IMR-90 (cell line): ENCODE data around the gene NOP14. TPM values are rescaled to one million over a fixed set of nuclear protein-coding genes. Genes with fewer than 3 reads are reported as not detected.

Source experiments
- ATAC-seq: fragments of 200-7000 bp; cut with Tn5 transposase; 2 replicates; pipeline ENCODE4 v1.9.1; 2020; ENCODE audit warnings: low read depth, mild to moderate bottlenecking, moderate library complexity
- BruUV-seq: library from RNA; stranded (reverse); fragments of 400-500 nt; replicated peaks from 2 replicates; lab custom pipeline; 2021; lab: Mats Ljungman, UMichigan
- CTCF ChIA-PET: fragments of 300-600 bp; formaldehyde crosslinking; extraction: SDS; loops from one replicate; lab custom pipeline; 2021; ENCODE audit warnings: antibody characterized with exemption; lab: Yijun Ruan, JAX
- POLR2A ChIA-PET: fragments of 300-600 bp; sonication (Branson Sonifier 250); formaldehyde crosslinking; loops from one replicate; lab custom pipeline; 2022; ENCODE audit warnings: antibody characterized with exemption; ENCODE audit not compliant: unreplicated experiment; lab: Charles Lee
- DNase-seq: peaks from one replicate; pipeline ENCODE4 v3.0.0; 2013
- H2AFZ ChIP-seq: replicated peaks from 2 replicates; pipeline ENCODE3; 2013; ENCODE audit warnings: low read length, mild to moderate bottlenecking; ENCODE audit not compliant: poor library complexity
- H2AK5ac ChIP-seq: 2 replicates; pipeline ENCODE4 v1.6.1; 2013; ENCODE audit warnings: low read depth, low read length, inconsistent platforms
- H2AK9ac ChIP-seq: replicated peaks from 2 replicates; pipeline ENCODE3; 2013; ENCODE audit warnings: mild to moderate bottlenecking, low read depth, low read length, moderate library complexity; ENCODE audit not compliant: poor library complexity
- H2BK120ac ChIP-seq: 2 replicates; pipeline ENCODE4 v1.6.1; 2013; ENCODE audit warnings: low read depth, low read length, inconsistent platforms
- H2BK15ac ChIP-seq: 3 replicates; pipeline ENCODE4 v1.6.1; 2013; ENCODE audit warnings: low read depth, low read length, inconsistent platforms
- H2BK20ac ChIP-seq: 2 replicates; pipeline ENCODE4 v1.6.1; 2013; ENCODE audit warnings: low read depth, mild to moderate bottlenecking, inconsistent platforms, low read length, moderate library complexity
- H2BK5ac ChIP-seq: 2 replicates; pipeline ENCODE4 v1.6.1; 2013; ENCODE audit warnings: mild to moderate bottlenecking, low read depth, low read length, inconsistent platforms; ENCODE audit not compliant: poor library complexity, severe bottlenecking
- H3K14ac ChIP-seq: replicated peaks from 2 replicates; pipeline ENCODE4 v1.6.1; 2013; ENCODE audit warnings: low read depth, low read length, inconsistent platforms
- H3K18ac ChIP-seq: 2 replicates; pipeline ENCODE4 v1.6.1; 2013; ENCODE audit warnings: low read depth, low read length, control low read depth
- H3K23ac ChIP-seq: 2 replicates; pipeline ENCODE4 v1.6.1; 2013; ENCODE audit warnings: low read depth, low read length, inconsistent platforms
- H3K27ac ChIP-seq: 2 replicates; pipeline ENCODE4 v1.5.1; 2013; ENCODE audit warnings: mild to moderate bottlenecking, control low read depth, low read length; ENCODE audit not compliant: insufficient read depth
- H3K27me3 ChIP-seq: 2 replicates; pipeline ENCODE4 v1.6.1; 2013; ENCODE audit warnings: low read length; ENCODE audit not compliant: control insufficient read depth, insufficient read depth
- H3K36me3 ChIP-seq: 2 replicates; pipeline ENCODE4 v1.6.1; 2013; ENCODE audit warnings: low read length, mixed read lengths; ENCODE audit not compliant: control insufficient read depth, insufficient read depth
- H3K4ac ChIP-seq: 2 replicates; pipeline ENCODE4 v1.6.1; 2013; ENCODE audit warnings: low read depth, low read length, inconsistent platforms
- H3K4me1 ChIP-seq: 2 replicates; pipeline ENCODE4 v1.6.1; 2013; ENCODE audit warnings: low read length, mixed read lengths; ENCODE audit not compliant: control insufficient read depth, insufficient read depth
- H3K4me2 ChIP-seq: 2 replicates; pipeline ENCODE4 v1.6.1; 2013; ENCODE audit warnings: low read depth, mild to moderate bottlenecking, control low read depth, low read length, moderate library complexity
- H3K4me3 ChIP-seq: 2 replicates; pipeline ENCODE4 v1.5.1; 2013; ENCODE audit warnings: low read depth, mild to moderate bottlenecking, control low read depth, low read length, moderate library complexity; ENCODE audit not compliant: insufficient read depth
- H3K56ac ChIP-seq: 2 replicates; pipeline ENCODE4 v1.6.1; 2013; ENCODE audit warnings: low read length, inconsistent platforms; ENCODE audit not compliant: insufficient read depth; ENCODE audit errors: extremely low read depth
- H3K79me1 ChIP-seq, 2 experiments: 2 replicates each; pipeline ENCODE4 v1.6.1; 2013; ENCODE audit warnings: low read length in 2 of 2, inconsistent platforms in 1 of 2, low read depth in 1 of 2
- H3K9ac ChIP-seq: 2 replicates; pipeline ENCODE4 v1.6.1; 2013; ENCODE audit warnings: low read depth, low read length, control low read depth
- H3K9me1 ChIP-seq: 2 replicates; pipeline ENCODE4 v1.6.1; 2013; ENCODE audit warnings: low read length, inconsistent platforms; ENCODE audit not compliant: insufficient read depth
- H3K9me3 ChIP-seq: 2 replicates; pipeline ENCODE4 v1.6.1; 2013; ENCODE audit warnings: low read length; ENCODE audit not compliant: control insufficient read depth, insufficient read depth
- H4K20me1 ChIP-seq: 2 replicates; pipeline ENCODE4 v1.6.1; 2013; ENCODE audit warnings: low read length, inconsistent platforms; ENCODE audit not compliant: insufficient read depth
- H4K5ac ChIP-seq: 2 replicates; pipeline ENCODE4 v1.6.1; 2013; ENCODE audit warnings: mild to moderate bottlenecking, low read depth, low read length, control low read depth
- H4K8ac ChIP-seq, 2 experiments: 2 replicates each; pipeline ENCODE4 v1.6.1; 2013; ENCODE audit warnings: low read depth in 2 of 2, low read length in 2 of 2, control low read depth in 1 of 2, inconsistent platforms in 1 of 2
- H4K91ac ChIP-seq: 2 replicates; pipeline ENCODE4 v1.6.1; 2013; ENCODE audit warnings: low read depth, low read length, inconsistent platforms; ENCODE audit not compliant: insufficient read depth
- CEBPB ChIP-seq: IDR thresholded peaks from 2 replicates; pipeline ENCODE4 v1.6.1; 2012; ENCODE audit warnings: low read depth, low read length, improper control_type of control experiment
- MAFK ChIP-seq: IDR thresholded peaks from 2 replicates; pipeline ENCODE4 v1.6.1; 2012; ENCODE audit warnings: low read depth, low read length, improper control_type of control experiment
- NFE2L2 ChIP-seq: fragments of 150-350 bp; IDR thresholded peaks from 2 replicates; pipeline ENCODE4 v1.6.1; 2016; ENCODE audit warnings: low read depth, mild to moderate bottlenecking, low read length
- RAD21 ChIP-seq: IDR thresholded peaks from 2 replicates; pipeline ENCODE4 v1.6.1; 2012; ENCODE audit warnings: low read length, improper control_type of control experiment
- RFX5 ChIP-seq: IDR thresholded peaks from 2 replicates; pipeline ENCODE4 v1.8.0; 2012; ENCODE audit warnings: low read depth, mild to moderate bottlenecking, low read length, moderate library complexity
- SMC3 ChIP-seq: fragments of 150-350 bp; IDR thresholded peaks from 2 replicates; pipeline ENCODE4 v1.6.1; 2016; ENCODE audit warnings: low read depth, mild to moderate bottlenecking, antibody characterized with exemption, low read length, moderate library complexity
- WGBS, 2 experiments: methylation state at CpG; one replicate each; pipeline versions ENCODE4 v1.1.5 to v1.1.7; 2013; ENCODE audit warnings: missing lambda C conversion rate in 2 of 2; ENCODE audit not compliant: insufficient read length in 1 of 2; ENCODE audit errors: extremely low coverage in 2 of 2; 5-methylcytosine and 5-hydroxymethylcytosine counted together
- dilution Hi-C: fragments of 300-500 bp; cut with HindIII; formaldehyde crosslinking; loops from one replicate; pipeline ENCODE4 v1.14.3; 2018; ENCODE audit warnings: low sequenced_read_pairs; ENCODE audit not compliant: unreplicated experiment
- in situ Hi-C: fragments of 300-500 bp; cut with MboI; formaldehyde crosslinking; loops from 3 replicates; pipeline ENCODE4 v1.14.3; 2019; ENCODE audit warnings: low sequenced_read_pairs, inconsistent platforms, mixed read lengths
- intact Hi-C: fragments of 100-400 bp; cut with micrococcal nuclease; formaldehyde crosslinking; loops from 2 replicates; pipeline ENCODE4 v1.10.0; 2022
- polyA plus RNA-seq, 3 experiments: library from polyadenylated mRNA; depleted of rRNA; stranded (reverse); fragments of >200 nt; gene quantifications; 2 replicates each; pipeline ENCODE4 v1.2.3, GENCODE V29; 2012; ENCODE audit warnings: low replicate concordance in 1 of 3
- total RNA-seq: library from RNA; depleted of rRNA; stranded (reverse); fragments of >200 nt; gene quantifications from 2 replicates; pipeline ENCODE4 v1.2.3, GENCODE V29; 2012
- TF ChIP-seq, protein P1 (sequence below): fragments of 150-350 bp; IDR thresholded peaks from 2 replicates; pipeline ENCODE4 v1.6.1; 2016; ENCODE audit warnings: low read depth, mild to moderate bottlenecking, low read length, moderate library complexity, borderline replicate concordance

The NOP14 gene
- total and polyA plus RNA-seq, 2 of the 4 experiments (the other 2 are of a cell fraction) = 10.9 to 12.6 TPM

DNA sequence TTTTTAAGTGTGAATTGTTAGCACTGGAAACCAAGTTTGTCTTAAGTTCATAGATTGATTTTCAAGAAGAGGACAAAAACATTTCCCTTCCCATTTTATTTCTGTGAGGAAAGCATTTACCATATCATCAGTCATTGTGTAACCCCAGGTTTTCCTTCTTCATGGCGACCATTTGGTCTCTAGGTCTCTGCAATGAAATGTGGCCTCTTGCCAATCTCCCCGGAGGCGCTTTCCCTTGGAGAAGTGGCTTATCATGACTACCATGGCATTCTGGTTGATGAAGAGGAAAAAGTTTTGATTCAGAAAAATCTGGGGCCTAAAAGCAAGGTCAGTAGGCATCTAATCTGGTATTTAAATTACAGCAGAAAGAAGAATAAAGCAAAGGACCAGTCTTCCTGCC is 65.2 kb downstream of the NOP14 start:
- Histone ChIP-seq H2AFZ (no peak overlapping the region), H3K79me1 (peaks cover 25 to 70% of the 10 kb centered on the region in 2 experiments), H3K4ac (no peak overlapping the region), H3K9me1 (peaks cover 12% of the 10 kb centered on the region), H3K27me3 (no peaks in the 10 kb centered on the region), H2AK9ac (no peak overlapping the region), H3K4me3 (no peak overlapping the region), H2AK5ac (no peak overlapping the region), H3K9ac (no peak overlapping the region), H3K9me3 (no peaks in the 10 kb centered on the region), H2BK15ac (no peak overlapping the region), H3K27ac (no peak overlapping the region), H2BK20ac (no peak overlapping the region), H4K20me1 (peaks cover 15% of the 10 kb centered on the region), H4K5ac (no peak overlapping the region), H3K14ac (no peak overlapping the region), H2BK120ac (no peak overlapping the region), H2BK5ac (no peak overlapping the region), H4K91ac (no peak overlapping the region), H3K4me1 (peaks cover 4% of the 10 kb centered on the region), H3K23ac (no peak overlapping the region), H3K4me2 (no peak overlapping the region), H3K36me3 (peaks cover 57% of the 10 kb centered on the region), H4K8ac (no peak overlapping the region), H3K18ac (no peak overlapping the region), H3K56ac (no peak overlapping the region)
- TF ChIP-seq SMC3 = no peak
- TF ChIP-seq RFX5 = no peak
- TF ChIP-seq NFE2L2 = no peak
- TF ChIP-seq, protein P1, sequence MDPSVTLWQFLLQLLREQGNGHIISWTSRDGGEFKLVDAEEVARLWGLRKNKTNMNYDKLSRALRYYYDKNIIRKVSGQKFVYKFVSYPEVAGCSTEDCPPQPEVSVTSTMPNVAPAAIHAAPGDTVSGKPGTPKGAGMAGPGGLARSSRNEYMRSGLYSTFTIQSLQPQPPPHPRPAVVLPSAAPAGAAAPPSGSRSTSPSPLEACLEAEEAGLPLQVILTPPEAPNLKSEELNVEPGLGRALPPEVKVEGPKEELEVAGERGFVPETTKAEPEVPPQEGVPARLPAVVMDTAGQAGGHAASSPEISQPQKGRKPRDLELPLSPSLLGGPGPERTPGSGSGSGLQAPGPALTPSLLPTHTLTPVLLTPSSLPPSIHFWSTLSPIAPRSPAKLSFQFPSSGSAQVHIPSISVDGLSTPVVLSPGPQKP = no peak
- TF ChIP-seq MAFK = no peak
- no peak for TF ChIP-seq CEBPB
- no peak for TF ChIP-seq RAD21
- WGBS, 2 experiments = no CpG with 5 or more reads among the region's 3 CpGs
- ATAC-seq (no peak), DNase-seq (no peak)
- intact Hi-C loops (no loop called here), in situ Hi-C loops (no loop called here), dilution Hi-C loops (no loop called here)
- ChIA-PET POLR2A (no interaction called here), CTCF (no interaction called here)
- BruUV-seq = no TSS peak
